GM10847 (cell line): ENCODE results near the gene UBL3.

ENCODE experiments used
- POLR2A ChIP-seq: IDR thresholded peaks from 2 replicates; pipeline ENCODE4 v1.6.1; 2011; ENCODE audit not compliant: insufficient read length; ENCODE audit errors: extremely low read depth

The UBL3 gene

DNA sequence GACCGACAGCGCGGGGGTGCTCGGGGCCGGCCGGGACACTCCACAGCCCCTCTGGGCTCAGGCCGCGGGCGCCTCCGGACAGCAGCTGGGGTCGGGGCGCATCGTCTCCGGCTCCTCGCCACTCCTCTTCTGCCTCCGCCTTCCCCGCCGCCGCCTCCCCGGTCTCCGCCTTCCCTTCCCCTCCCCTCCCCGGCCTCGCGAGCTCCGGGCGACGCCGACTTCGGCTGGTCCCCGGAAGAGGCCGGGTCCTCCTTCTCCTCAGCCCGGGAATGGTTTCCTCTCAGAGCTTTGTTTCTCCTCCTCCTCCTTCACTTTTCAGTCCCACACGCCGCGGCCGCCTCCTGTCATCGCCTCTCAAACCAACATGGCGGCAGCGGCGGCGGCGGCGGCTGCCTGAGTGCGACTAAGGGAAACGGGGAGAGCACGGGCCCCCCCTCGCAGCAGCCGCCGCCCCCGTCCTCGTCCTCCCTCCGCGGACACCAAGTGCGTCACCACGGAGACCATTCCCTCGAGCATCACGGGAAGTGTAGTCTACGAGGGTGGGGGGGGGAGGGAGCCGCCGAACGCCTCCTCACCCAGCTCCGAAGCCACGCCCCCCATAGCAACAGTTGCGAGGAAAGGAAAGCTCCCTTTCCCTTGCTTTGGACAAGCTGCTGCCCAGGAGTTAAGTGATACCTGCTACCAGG, at the start of gene UBL3:
Gene UBL3, minus strand, starts transcription at position 405 of the 686 bp plus-strand sequence. CDS start 1,079 bp downstream, outside the sequence.
- TF ChIP-seq POLR2A = peak; percentile 69

DNA sequence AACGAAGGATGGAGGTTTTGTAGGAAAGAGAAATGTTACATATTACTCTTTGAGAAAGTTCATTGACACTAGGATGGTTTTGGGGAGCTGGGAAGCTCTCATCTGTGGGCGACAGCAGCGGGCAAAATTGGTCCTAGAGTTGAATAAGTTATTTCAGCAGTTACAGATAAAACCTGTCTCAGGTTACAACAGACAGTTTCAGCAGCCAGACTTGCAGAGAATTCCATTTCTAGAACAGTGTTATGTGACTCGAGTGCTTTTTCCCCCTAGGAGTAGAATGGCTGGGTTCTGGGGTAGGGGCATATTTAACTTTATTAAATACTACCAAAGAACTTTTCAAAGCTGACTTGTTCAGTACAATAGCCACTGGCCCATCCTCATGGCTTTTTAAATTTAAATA, 46.7 kb upstream of the UBL3 start:
- TF ChIP-seq POLR2A = no peak

- no peak for TF ChIP-seq POLR2A
These were observed 43.0 kb upstream of the UBL3 start for GRCh38 chr13:29893438-29893837.

- no peak for TF ChIP-seq POLR2A
These were observed 41.7 kb upstream of the UBL3 start for GRCh38 chr13:29892151-29892550.

- no peak for TF ChIP-seq POLR2A
These were observed 38.7 kb upstream of the UBL3 start for GRCh38 chr13:29889111-29889510.

- TF ChIP-seq POLR2A = no peak
These were observed 37.9 kb upstream of the UBL3 start for GRCh38 chr13:29888306-29888705.

GRCh38 chr13:29887686-29888085, 37.3 kb upstream of the UBL3 start:
- no peak for TF ChIP-seq POLR2A

GRCh38 chr13:29887030-29887557, 36.7 kb upstream of the UBL3 start:
- no peak for TF ChIP-seq POLR2A

- TF ChIP-seq POLR2A = no peak
These were observed 36.0 kb upstream of the UBL3 start for GRCh38 chr13:29886446-29886845.

DNA sequence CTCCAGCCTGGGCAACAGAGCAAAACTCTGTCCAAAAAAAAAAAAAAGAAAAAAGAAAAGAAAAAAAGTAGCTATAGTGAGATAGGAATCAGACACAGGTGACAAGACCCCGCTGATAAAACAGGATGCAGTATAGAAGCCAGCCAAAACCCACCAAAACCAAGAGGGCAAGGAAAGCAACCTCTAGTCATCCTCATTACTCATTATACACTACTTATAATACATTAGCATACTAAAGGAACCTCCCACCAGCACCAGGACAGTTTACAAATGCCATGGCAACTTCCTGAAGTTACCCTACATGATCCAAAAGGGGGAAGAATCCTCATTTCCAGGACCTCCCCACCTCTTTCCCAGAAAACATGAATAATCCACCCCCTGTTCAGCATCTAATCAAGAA, 35.6 kb upstream of the UBL3 start:
- no peak for TF ChIP-seq POLR2A

DNA sequence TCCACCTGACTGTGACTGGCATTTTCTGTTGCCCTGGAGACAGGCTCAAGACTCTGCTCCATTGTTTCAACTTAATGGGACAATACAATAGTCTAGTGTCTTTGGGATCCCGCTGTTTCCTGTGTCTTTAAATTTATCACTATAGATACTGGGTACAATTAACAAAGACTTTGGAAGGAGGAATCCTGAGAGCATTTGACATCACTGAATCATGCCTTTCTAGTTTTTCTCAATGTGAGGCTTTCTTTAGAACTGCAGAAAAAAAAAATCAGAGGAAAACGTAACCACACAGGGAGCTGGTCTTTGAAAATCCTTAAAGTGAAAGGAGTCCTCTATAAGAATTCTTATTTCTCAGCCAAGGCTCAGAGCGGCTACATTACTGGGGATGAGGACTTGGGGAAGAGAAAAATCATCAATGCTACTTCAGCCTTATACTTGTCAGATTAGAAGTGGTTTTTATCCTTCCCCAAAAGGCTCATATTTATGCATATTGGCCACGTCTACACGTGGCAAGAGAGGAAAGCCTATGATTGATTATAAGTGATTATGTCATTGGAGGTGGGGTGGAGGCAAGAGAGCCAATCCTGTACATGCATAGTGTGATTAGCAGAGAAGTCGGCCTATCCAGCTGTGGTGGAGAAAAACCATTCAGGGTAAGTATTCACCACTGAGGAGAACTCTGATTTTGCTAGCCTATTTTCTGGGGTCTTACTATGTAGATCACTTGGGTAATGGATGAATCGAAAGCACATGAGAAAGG, 34.4 kb upstream of the UBL3 start:
- TF ChIP-seq POLR2A = no peak

- no peak for TF ChIP-seq POLR2A
These were observed 33.6 kb upstream of the UBL3 start for GRCh38 chr13:29883941-29884518.

- TF ChIP-seq POLR2A = no peak
These were observed 31.7 kb upstream of the UBL3 start for GRCh38 chr13:29882076-29882475.

GRCh38 chr13:29878101-29878500, 27.7 kb upstream of the UBL3 start:
- no peak for TF ChIP-seq POLR2A

DNA sequence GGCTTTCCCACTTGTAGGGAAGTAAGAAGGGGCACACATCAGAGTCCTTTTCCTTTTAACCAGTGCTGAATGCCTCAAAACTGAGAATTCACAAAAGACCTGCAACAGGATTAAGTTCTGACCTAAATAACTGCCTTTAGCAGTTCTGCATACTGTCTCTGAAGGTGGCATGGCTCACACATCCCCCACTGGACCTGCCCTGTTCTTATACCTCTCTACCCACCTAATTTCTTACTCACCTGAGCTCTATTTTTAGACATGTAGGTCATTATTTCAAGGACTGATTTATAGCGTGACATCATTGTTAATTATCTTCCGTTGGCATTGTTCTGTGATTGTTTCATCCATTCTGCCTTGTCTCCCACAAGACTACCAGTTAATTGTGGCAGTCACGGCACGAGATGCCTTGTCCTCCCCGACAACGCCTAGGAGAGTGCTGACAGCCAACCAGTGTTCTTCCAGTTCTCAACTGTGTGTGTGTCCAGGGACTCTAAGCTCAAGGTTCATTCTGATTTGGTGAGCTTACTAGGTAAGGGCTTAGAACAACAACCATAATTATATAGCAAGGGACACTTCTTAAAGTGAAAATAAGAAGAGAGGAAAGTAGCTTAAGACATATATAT, 27.1 kb upstream of the UBL3 start:
- TF ChIP-seq POLR2A = no peak
